Uterus (tissue), 4 donors: ENCODE measurements around the gene ZSCAN22. TPM values are rescaled to one million over a fixed set of nuclear protein-coding genes. Genes with fewer than 3 reads are reported as not detected.

Experiments used
- DNase-seq, 2 donors: peaks; one replicate each; pipeline ENCODE4 v3.0.0-alpha.2; 2019 to 2020
- H3K27ac ChIP-seq, 2 donors: fragments of 200-600 bp; sonication (generic); 1 replicate in 1 of 2; 2 replicates in 1 of 2; pipeline ENCODE4 v1.5.1; 2016 to 2018
- H3K27me3 ChIP-seq, 2 donors: fragments of 200-600 bp; sonication (generic); one replicate each; pipeline ENCODE4 v1.5.1; 2018 to 2019; ENCODE audit warnings: control low read depth in 1 of 2
- H3K36me3 ChIP-seq, 2 donors: fragments of 200-600 bp; sonication (generic); one replicate each; pipeline ENCODE4 v1.5.1; 2019; ENCODE audit warnings: control low read depth in 1 of 2
- H3K4me1 ChIP-seq, 2 donors: fragments of 200-600 bp; sonication (generic); one replicate each; pipeline ENCODE4 v1.5.1; 2018 to 2019; ENCODE audit warnings: control low read depth in 1 of 2
- H3K4me3 ChIP-seq, 2 donors: fragments of 200-600 bp; sonication (generic); 1 replicate in 1 of 2; 2 replicates in 1 of 2; pipeline ENCODE4 v1.5.1; 2018 to 2019; ENCODE audit warnings: mild to moderate bottlenecking in 1 of 2
- H3K9me3 ChIP-seq, 2 donors: fragments of 200-600 bp; sonication (generic); one replicate each; pipeline ENCODE4 v1.5.1; 2019; ENCODE audit warnings: control low read depth in 1 of 2
- POLR2A ChIP-seq, 2 donors: fragments of 450-650 bp; IDR thresholded peaks; one replicate each; pipeline ENCODE4 v1.6.1; 2016; ENCODE audit warnings: antibody characterized with exemption in 2 of 2, mild to moderate bottlenecking in 1 of 2, moderate library complexity in 1 of 2
- intact Hi-C: fragments of 100-400 bp; cut with DNase I; formaldehyde crosslinking; loops from one replicate; pipeline ENCODE4 v1.15.1; 2023; ENCODE audit warnings: low total_unique reads
- total RNA-seq, 4 donors: library from RNA; depleted of rRNA in 3 of 4; stranded (reverse); fragments of >200 nt in 3 of 4; gene quantifications; one replicate each; pipeline versions ENCODE4 v1.1.0 to v1.2.4, GENCODE V29; 2014 to 2023
- TF ChIP-seq, protein P1 (sequence below), 4 experiments: fragments of 200-600 bp in 2 of 4; fragments of 450-650 bp in 2 of 4; sonication (generic) in 2 of 4; IDR thresholded peaks; one replicate each; pipeline ENCODE4 v1.5.1; 2016 to 2019; ENCODE audit warnings: antibody characterized with exemption in 4 of 4, mild to moderate bottlenecking in 2 of 4, moderate library complexity in 1 of 4
- donor health status: DM: yes; HTN: yes; CAD: no.

Gene ZSCAN22
- total RNA-seq, 4 donors from 2014 or later = 3.9 to 5.1 (median 4.6) TPM

DNA sequence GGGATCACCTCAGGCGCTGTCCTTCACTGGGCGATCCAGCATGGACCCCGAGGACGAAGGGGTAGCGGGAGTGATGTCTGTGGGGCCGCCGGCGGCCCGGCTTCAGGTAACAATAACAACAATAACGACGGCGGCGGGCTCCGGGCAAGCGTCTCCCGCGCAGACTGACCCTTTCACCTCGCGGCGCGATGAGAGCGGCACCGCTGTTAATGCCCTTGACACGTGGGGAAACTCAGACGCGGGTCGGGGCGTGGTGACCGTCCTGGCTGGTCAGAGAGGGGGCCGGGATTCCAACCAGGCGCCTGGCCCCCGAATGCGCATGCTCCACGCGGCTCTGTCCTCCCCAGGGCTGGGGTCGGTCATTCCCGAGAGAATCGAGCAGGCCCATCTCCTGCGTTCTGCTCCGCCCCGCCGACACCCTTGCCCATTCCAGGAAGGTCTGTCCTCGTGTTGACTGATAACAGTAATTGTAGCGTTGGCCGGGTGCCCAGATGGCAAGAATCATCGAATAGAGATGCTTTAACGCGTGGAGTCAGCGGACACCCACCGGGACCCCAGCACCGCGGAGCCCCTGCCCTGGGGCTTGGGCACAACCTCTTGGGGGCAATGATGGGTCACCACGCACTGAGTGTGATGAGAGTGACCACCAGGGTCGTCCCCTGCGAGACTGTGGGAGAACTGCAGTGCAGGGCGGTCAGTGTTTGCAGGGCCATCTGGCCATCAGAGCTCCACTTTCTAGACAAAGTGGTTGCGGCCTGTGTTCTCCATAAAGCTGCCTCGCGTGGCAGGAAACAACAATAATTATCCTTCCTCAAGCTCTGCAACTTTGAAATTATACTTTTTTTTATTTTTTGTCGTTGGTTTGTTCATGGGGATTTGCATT is 47.5 kb upstream of the ZSCAN22 start:
- Histone ChIP-seq H3K27me3 (no peaks in the 10 kb centered on the region), H3K36me3 (no peaks in the 10 kb centered on the region), H3K27ac (peak overlapping the region; percentile 81 to 87), H3K4me3 (peak overlapping the region; percentile 84 to 91), H3K4me1 (no peaks in the 10 kb centered on the region), H3K9me3 (peaks cover 0 to 10% of the 10 kb centered on the region in 2 donors)
- TF ChIP-seq POLR2A (IDR thresholded peaks at IDR 0.05) = no peak
- intact Hi-C loops = no loop called here
- peak; percentile 66 to 73 for DNase-seq

DNA sequence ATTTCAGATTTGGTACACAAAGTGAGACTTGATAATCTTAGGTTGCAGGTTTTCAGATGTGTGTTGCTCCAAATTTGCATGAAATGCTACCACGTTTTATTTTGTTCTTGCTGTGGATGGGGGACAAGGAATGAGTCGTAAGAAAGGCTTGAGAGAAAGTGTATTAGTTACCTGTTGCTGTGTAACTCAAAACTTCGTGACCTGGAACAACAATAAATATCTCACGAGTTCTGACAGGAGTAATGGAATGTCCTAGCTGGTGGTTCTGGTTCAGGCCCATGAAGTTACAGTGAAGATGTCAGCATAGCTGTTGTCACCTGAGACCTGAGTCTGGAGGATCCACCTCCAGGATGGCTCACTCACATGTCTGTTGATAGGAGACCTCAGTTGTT is 46.9 kb upstream of the ZSCAN22 start:
- Histone ChIP-seq H3K4me1 (no peaks in the 10 kb centered on the region), H3K36me3 (no peaks in the 10 kb centered on the region), H3K4me3 (peak overlapping the region; percentile 84 to 91), H3K27me3 (no peaks in the 10 kb centered on the region), H3K27ac (no peak overlapping the region), H3K9me3 (peaks cover 0 to 4% of the 10 kb centered on the region in 2 donors)
- intact Hi-C loops = no loop called here
- TF ChIP-seq, protein P1, sequence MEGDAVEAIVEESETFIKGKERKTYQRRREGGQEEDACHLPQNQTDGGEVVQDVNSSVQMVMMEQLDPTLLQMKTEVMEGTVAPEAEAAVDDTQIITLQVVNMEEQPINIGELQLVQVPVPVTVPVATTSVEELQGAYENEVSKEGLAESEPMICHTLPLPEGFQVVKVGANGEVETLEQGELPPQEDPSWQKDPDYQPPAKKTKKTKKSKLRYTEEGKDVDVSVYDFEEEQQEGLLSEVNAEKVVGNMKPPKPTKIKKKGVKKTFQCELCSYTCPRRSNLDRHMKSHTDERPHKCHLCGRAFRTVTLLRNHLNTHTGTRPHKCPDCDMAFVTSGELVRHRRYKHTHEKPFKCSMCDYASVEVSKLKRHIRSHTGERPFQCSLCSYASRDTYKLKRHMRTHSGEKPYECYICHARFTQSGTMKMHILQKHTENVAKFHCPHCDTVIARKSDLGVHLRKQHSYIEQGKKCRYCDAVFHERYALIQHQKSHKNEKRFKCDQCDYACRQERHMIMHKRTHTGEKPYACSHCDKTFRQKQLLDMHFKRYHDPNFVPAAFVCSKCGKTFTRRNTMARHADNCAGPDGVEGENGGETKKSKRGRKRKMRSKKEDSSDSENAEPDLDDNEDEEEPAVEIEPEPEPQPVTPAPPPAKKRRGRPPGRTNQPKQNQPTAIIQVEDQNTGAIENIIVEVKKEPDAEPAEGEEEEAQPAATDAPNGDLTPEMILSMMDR (IDR thresholded peaks at IDR 0.05) = no peak
- TF ChIP-seq POLR2A (IDR thresholded peaks at IDR 0.05) = no peak
- no peak for DNase-seq

DNA sequence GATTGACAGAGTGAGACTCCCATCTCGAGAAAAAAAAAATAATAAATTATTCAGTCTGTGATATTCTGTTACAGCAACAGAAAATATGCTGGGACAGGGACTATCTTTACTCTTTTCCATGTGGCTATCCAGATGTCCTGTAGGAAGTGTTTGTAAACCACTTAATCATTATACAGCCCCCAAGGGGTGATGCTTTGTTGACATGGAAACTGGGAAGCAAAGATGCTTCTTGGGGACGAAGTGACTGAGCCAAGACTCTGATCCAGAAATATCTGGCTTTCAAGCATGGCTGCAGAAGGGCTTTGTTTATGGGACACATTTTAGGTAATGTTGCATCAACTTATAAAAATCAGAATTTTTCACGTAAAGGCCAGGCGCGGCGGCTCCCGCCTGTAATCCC is 42.6 kb upstream of the ZSCAN22 start:
- Histone ChIP-seq H3K36me3 (no peaks in the 10 kb centered on the region), H3K27ac (no peak overlapping the region), H3K4me3 (no peak overlapping the region), H3K27me3 (no peaks in the 10 kb centered on the region), H3K4me1 (no peaks in the 10 kb centered on the region), H3K9me3 (no peaks in the 10 kb centered on the region)
- intact Hi-C loops = no loop called here
- no peak for TF ChIP-seq POLR2A (IDR thresholded peaks at IDR 0.05)
- TF ChIP-seq, protein P1 (IDR thresholded peaks at IDR 0.05) = no peak
- DNase-seq = no peak

DNA sequence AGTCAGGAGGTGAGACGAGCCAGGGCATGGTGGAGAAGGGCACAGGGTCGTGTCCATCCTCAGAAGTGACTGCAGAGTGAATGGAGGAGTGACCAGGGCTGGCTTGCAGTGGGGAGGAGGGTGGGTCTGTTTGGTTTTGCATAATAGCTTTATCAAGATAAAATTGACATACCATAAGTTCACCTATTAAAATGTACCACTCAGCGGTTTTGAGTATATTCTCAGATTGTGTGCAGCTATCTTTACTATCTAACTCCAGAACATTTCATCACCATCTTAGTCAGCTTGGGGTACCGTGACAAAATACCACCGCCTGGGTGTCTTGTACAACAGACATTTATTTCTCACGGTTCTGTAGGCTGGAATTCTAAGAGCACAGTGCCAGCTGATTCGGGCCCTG is 34.9 kb upstream of the ZSCAN22 start:
- Histone ChIP-seq H3K36me3 (no peaks in the 10 kb centered on the region), H3K27ac (no peak overlapping the region), H3K4me3 (no peak overlapping the region), H3K27me3 (no peaks in the 10 kb centered on the region), H3K4me1 (no peaks in the 10 kb centered on the region), H3K9me3 (no peaks in the 10 kb centered on the region)
- TF ChIP-seq, protein P1 (IDR thresholded peaks at IDR 0.05) = no peak
- no peak for TF ChIP-seq POLR2A (IDR thresholded peaks at IDR 0.05)
- no peak for DNase-seq
- intact Hi-C loops = no loop called here

DNA sequence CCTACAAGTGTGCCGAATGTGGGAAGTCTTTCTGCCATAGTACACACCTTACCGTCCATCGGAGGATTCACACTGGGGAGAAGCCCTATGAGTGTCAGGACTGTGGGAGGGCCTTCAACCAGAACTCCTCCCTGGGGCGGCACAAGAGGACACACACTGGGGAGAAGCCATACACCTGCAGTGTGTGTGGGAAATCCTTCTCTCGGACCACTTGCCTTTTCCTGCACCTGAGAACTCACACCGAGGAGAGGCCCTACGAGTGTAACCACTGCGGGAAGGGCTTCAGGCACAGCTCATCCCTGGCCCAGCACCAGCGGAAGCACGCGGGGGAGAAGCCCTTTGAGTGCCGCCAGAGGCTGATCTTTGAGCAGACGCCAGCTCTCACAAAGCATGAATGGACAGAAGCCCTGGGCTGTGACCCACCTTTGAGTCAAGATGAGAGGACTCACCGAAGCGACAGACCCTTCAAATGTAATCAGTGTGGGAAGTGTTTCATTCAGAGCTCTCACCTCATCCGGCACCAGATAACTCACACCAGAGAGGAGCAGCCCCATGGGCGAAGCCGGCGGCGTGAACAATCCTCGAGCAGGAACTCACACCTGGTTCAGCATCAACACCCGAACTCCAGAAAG is 31.9 kb upstream of the ZSCAN22 start:
- intact Hi-C loops = no loop called here
- no peak overlapping the region for H3K27ac ChIP-seq
- no peaks in the 10 kb centered on the region for H3K27me3 ChIP-seq
- H3K4me1 ChIP-seq = no peaks in the 10 kb centered on the region
- no peak for DNase-seq
- H3K36me3 ChIP-seq = no peaks in the 10 kb centered on the region
- no peak overlapping the region for H3K4me3 ChIP-seq
- H3K9me3 ChIP-seq = peaks cover 0 to under 1% of the 10 kb centered on the region in 2 donors
- no peak for TF ChIP-seq POLR2A (IDR thresholded peaks at IDR 0.05)
- TF ChIP-seq, protein P1 (IDR thresholded peaks at IDR 0.05) = no peak
